B cell (primary cell): ENCODE measurements around the gene NR5A2.

Experiments used
- CTCF ChIP-seq: fragments of 200-600 bp; IDR thresholded peaks from one replicate; pipeline ENCODE4 v1.8.0; 2022; ENCODE audit warnings: antibody characterized with exemption, mild to moderate bottlenecking
- EZH2 ChIP-seq: IDR thresholded peaks from 2 replicates; pipeline ENCODE4 v1.6.1; 2012; ENCODE audit warnings: borderline replicate concordance, low read depth, mild to moderate bottlenecking, moderate library complexity, low read length; ENCODE audit not compliant: insufficient read depth, poor library complexity, severe bottlenecking

GRCh38 chr1:200166411-200166810 is 138.9 kb downstream of the NR5A2 start:
- TF ChIP-seq CTCF: no peak
- TF ChIP-seq EZH2: no peak
